Measurements from ENCODE around the gene KCNK6. TPM values are rescaled to one million over a fixed set of nuclear protein-coding genes. Genes with fewer than 3 reads are reported as not detected.
"Not testable (repeated sequence)": the region's sequence is repeated elsewhere in the genome, so short reads cannot be mapped to it uniquely, and the experiment has no call there.

KCNK6 gene
- total RNA-seq, 2 donors from 2014 or later: 27.2 to 32.7 TPM

DNA sequence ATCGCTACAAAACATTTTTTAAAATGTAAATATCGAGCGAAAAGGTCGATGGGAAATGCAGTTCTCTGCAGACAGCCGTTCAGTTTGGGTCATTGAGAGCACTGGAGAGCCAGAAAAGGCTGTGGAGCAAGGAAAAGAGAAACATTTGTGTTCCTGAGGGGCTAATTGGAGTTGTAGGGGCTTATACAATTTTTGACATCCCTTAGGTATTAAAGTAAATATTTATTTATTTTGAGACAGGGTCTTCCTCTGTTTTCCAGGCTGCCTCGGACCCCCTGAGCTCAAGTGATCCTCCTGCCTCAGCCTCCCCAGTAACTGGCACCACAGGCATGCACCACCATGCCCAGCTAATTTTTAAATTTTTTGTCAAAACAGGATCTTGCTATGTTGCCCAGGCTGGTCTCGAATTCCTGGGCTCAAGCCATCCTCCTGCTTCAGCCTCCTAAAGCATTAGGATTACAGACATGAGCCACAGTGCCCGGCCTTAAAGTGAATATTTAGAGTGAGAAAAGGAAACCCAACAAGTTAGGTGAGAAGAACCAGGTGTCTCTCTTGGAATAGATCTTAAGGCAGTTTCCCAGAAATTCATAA, 3.1 kb upstream of the KCNK6 start:
- intact Hi-C loops (cut with DNase I, micrococcal nuclease): no loop called here
- ATAC-seq (no peak), DNase-seq (no peak)

GRCh38 chr19:38317104-38317612, 2.5 kb upstream of the KCNK6 start:
- intact Hi-C loops (cut with DNase I, micrococcal nuclease): no loop called here
- ATAC-seq (no peak), DNase-seq (peak in 1 of 2 donors; percentile 25)

- DNase-seq (no peak), ATAC-seq (no peak)
- intact Hi-C loops (cut with DNase I, micrococcal nuclease): no loop called here
These were observed 985 bp upstream of the KCNK6 start for GRCh38 chr19:38318660-38319059.

DNA sequence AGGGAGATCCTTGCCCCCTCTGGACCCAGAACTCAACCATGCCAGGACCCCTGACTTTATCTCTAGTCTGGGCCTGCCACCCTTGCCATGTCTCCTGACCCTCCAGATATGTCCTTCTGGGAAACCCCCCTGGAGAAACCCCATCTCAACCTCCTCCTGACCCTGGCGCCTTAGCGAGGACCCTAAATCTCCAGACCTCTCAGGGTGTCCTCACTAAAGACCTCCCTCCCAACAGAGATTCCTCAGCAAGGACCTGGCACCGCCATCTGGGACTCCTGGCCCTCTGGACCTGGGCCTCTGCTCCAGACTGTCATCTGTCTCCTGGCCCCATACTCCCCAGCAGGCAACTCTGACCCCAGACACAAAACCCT, 1.3 kb downstream of the KCNK6 start:
- intact Hi-C loops (cut with DNase I, micrococcal nuclease): loop anchor here in 1 of 2 donors (10.0 kb wide), 1 partner anchor 66 kb away; the partner anchor contains the start of gene PPP1R14A
- ATAC-seq: no peak
- no peak for DNase-seq

GRCh38 chr19:38321646-38322196, 2.1 kb downstream of the KCNK6 start:
- DNase-seq: peak; percentile 34 to 85
- no peak for ATAC-seq
- intact Hi-C loops (cut with DNase I, micrococcal nuclease): loop anchor here in 1 of 2 donors (10.0 kb wide), 1 partner anchor 67 kb away; the partner anchor contains the start of gene PPP1R14A

DNA sequence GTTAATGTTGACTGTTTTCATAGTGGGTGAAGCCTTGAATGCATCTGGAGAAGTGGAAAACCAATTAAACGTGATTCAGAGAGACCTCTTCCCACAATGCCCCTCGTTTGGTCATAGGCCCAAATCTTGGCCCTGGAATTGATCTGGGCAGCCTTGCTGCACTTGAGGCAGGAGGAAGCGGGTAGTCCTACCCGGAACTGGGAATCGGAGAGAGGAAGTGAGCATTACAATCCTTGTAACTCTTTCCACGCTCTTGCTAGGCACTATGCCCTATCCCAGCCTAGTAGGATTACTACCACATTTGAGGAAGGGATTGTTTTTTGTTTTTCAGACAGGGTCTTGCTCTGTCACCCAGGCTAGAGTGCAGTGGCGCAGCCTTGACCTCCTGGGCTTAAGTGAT, 3.6 kb downstream of the KCNK6 start:
- DNase-seq (no peak), ATAC-seq (no peak)
- intact Hi-C loops (cut with DNase I, micrococcal nuclease): loop anchor here in 1 of 2 donors (10.0 kb wide), 1 partner anchor 68 kb away; the partner anchor contains the start of gene PPP1R14A

DNA sequence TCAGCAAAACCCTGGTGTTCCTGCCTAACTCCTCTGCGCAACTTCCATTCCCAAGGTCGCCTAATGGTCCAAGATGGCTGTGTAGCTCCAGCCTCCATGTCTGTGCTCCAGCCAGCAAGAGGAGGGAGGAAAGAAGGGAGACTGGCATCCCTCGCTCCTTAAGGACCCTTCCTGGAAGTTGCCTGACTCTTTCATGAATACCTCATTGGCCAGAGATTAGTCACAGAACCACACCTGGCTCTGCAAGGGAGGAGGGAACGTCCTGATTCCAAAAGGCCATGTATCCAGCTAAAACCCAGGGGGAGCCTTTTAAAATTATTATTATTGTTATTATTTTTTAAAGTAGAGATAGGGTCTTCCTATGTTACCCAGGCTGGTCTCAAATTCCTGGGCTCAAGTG, 4.8 kb downstream of the KCNK6 start:
- no peak for ATAC-seq
- no peak for DNase-seq
- intact Hi-C loops (cut with DNase I, micrococcal nuclease): loop anchor here in 1 of 2 donors (10.0 kb wide), 1 partner anchor 70 kb away; the partner anchor contains the start of gene PPP1R14A

DNA sequence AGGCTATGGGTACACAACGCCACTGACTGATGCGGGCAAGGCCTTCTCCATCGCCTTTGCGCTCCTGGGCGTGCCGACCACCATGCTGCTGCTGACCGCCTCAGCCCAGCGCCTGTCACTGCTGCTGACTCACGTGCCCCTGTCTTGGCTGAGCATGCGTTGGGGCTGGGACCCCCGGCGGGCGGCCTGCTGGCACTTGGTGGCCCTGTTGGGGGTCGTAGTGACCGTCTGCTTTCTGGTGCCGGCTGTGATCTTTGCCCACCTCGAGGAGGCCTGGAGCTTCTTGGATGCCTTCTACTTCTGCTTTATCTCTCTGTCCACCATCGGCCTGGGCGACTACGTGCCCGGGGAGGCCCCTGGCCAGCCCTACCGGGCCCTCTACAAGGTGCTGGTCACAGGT, 6.9 kb downstream of the KCNK6 start:
- ATAC-seq: no peak
- intact Hi-C loops (cut with DNase I, micrococcal nuclease): loop anchor here (5.0 to 10.0 kb wide), 2 partner anchors 72 to 84 kb away; partner anchors contain the start of gene PPP1R14A (in 1 of the 2)
- no peak for DNase-seq

GRCh38 chr19:38329651-38330050, 10.0 kb downstream of the KCNK6 start:
- ATAC-seq (peak; percentile 13), DNase-seq (no peak)
- intact Hi-C loops (cut with DNase I, micrococcal nuclease): loop anchor here (5.0 to 10.0 kb wide), 2 partner anchors 75 to 87 kb away; partner anchors contain the start of gene PPP1R14A (in 1 of the 2)

DNA sequence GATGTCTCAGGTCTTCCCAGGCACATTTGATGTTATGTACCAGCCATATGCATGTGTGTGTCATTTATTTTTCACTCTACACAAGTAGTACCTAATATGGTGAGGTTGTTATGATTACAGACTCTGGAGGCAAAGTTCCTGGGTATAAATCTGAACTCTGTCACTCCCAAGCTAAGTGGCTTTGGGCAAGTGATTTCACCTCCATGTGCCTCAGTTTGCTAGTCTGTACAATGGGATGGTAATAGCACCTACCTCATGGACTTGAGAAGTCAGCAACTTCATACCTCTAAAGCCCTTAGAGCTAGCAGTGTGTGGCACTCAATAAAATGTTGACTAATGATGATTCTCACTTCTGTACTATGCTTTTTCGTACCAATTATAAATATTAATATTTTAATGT, 12.1 kb downstream of the KCNK6 start:
- DNase-seq (no peak), ATAC-seq (no peak)
- intact Hi-C loops (cut with DNase I, micrococcal nuclease): no loop called here

- intact Hi-C loops (cut with DNase I, micrococcal nuclease): no loop called here
- DNase-seq (no peak), ATAC-seq (no peak)
These were observed 13.6 kb downstream of the KCNK6 start for GRCh38 chr19:38333245-38333644.

DNA sequence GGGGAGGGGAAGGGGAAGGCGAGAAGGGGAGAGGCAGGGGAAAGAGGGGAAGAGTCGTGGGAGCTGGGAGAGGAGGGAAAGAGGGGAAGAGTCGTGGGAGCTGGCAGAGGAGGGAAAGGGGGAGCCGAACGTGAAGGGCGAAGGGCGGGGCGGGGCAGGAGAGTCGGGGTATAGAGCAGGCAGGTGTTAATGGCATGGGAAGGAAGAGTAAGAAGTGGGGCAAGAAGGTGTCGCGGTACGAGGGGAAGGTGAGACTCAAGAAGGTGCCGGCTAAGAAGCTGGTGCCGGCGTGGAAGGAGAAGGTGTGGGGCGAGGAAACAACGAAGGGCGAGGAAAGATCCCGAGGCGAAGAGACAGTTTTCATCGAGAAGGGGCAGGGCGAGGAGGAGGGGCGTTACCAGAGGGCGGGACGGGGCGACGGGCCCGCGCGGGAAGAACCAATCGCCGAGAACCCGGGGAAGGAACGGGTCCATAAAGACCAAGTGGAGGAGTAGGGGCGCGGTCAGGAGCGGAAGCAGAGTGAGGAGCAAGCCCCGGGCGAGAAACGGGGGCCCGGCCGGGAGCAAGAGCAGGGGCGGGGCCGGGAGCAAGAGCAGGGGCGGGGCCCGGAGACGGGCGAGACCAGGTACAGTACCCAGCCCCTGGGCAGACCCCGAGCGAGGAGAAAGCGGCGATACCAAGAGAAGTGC, 16.4 kb downstream of the KCNK6 start:
- intact Hi-C loops (cut with DNase I, micrococcal nuclease): no loop called here
- DNase-seq: peak; percentile 97 to 99
- ATAC-seq: peak; percentile 80

DNA sequence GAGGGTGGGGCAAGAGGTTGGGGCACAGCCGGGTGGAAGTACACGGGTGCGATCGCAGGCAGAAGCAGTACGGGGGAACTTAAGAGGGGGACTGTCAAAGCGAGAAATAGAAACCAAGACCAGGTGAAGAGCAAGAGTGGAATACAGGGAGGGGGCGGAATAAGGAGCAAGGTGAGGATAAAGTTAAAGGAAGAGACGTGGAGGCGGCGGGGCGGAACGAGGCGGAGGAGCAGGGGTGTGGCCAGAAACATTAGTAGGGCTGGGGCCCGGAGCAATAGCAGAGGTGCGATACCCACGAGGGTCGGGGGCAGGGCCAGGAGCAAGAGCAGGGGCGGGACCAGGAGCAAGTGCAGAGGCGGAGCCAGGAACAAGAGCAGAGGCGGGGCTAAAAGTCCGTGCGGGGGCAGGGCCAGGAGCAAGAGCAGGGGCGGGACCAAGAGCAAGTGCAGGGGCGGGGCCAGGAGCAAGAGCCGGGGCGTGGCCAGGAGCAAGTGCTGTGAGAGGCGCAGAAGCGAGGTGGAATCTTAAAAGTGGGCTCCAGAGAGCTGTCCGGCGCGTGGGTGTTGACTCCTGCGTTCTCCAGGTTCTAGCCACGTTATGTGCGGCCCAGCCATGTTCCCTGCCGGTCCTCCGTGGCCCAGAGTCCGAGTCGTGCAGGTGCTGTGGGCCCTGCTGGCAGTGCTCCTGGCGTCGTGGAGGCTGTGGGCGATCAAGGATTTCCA, 17.2 kb downstream of the KCNK6 start:
- intact Hi-C loops (cut with DNase I, micrococcal nuclease): no loop called here
- DNase-seq: peak; percentile 98 to 99
- peak; percentile 76 for ATAC-seq

- ATAC-seq: no peak
- intact Hi-C loops (cut with DNase I, micrococcal nuclease): no loop called here
These were observed 17.7 kb downstream of the KCNK6 start for GRCh38 chr19:38337360-38337653.

GRCh38 chr19:38339011-38339410, 19.4 kb downstream of the KCNK6 start:
- intact Hi-C loops (cut with DNase I, micrococcal nuclease); DNase-seq; ATAC-seq: not testable (repeated sequence)

More at GRCh38 chr19:38337360-38337653, 17.7 kb downstream of the KCNK6 start:
- no peak for DNase-seq

DNA sequence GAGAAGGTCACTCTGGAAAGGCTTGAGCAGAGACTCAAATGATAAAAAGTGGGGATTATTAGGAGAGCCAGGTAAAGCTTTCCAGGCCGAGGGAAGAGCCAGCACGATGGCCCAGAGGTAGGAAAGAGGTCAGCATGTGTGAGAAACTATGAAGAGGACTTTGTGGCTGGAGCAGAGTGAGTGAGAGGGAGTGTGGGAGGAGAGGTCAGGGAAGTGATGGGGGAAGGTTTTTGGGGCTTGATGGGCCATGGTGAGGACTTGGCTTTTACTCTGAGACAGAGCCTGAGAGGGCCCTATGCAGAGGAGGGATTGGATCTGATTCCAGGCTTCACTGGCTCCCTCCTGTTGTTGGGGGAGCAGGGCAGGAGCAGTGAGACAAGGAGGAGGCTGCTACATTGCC, 21.3 kb downstream of the KCNK6 start:
- DNase-seq (no peak), ATAC-seq (no peak)
- intact Hi-C loops (cut with DNase I, micrococcal nuclease): no loop called here

GRCh38 chr19:38346837-38347236, 27.2 kb downstream of the KCNK6 start:
- ATAC-seq: no peak
- intact Hi-C loops (cut with DNase I, micrococcal nuclease): no loop called here
- no peak for DNase-seq

DNA sequence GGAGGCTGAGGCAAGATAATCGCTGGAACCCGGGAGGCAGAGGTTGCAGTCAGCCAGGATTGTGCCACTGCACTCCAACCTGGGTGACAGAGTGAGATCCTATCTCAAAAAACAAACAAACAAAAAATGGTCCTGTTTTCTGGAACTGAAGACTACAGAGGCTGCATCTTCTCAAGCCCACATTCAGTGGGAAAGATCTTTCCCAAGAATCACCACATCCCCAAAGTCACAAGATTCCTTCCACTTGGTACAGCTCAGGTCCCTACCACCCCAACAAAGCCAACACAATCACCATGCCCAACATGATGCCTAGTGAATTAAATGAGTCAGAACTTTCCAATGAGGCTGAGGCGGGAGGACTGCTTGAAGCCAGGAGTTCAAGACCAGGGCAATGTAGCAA, 31.2 kb downstream of the KCNK6 start:
- ATAC-seq: no peak
- intact Hi-C loops (cut with DNase I, micrococcal nuclease): no loop called here
- no peak for DNase-seq

- ATAC-seq (peak; percentile 17), DNase-seq (no peak)
- intact Hi-C loops (cut with DNase I, micrococcal nuclease): no loop called here
These were observed 32.3 kb downstream of the KCNK6 start for GRCh38 chr19:38351865-38352395.
